ENCODE measurements around the gene BAG1. TPM values are rescaled to one million over a fixed set of nuclear protein-coding genes. Genes with fewer than 3 reads are reported as not detected.

BAG1 gene
- total RNA-seq, 3 donors from 2014 or later (not counting 1 experiment from before 2014, with no cell fraction given) = 83.4 to 102 (median 93.4) TPM

- Histone ChIP-seq H3K9me3 (ENCODE audit: control insufficient read depth, insufficient read depth, low read length) (no peaks in the 10 kb centered on the region), H3K36me3 (ENCODE audit: control insufficient read depth, insufficient read depth, low read length) (no peaks in the 10 kb centered on the region), H3K27me3 (ENCODE audit: control insufficient read depth, insufficient read depth, low read length) (no peaks in the 10 kb centered on the region), H3K27ac (ENCODE audit: low read length) (no peak overlapping the region), H3K4me3 (ENCODE audit: low read length) (no peak overlapping the region), H3K4me1 (ENCODE audit: control insufficient read depth, insufficient read depth, low read length) (peaks cover 4% of the 10 kb centered on the region)
- Mint-ChIP-seq H3K4me3 (no peak overlapping the region), H3K27ac (no peak overlapping the region), H3K9me3 (no peaks in the 10 kb centered on the region), H3K36me3 (no peaks in the 10 kb centered on the region), H3K27me3 (ENCODE audit: low read depth in 2 of 2) (peaks cover 4 to 6% of the 10 kb centered on the region in 2 donors), H3K4me1 (peaks cover 9 to 10% of the 10 kb centered on the region in 2 donors)
- no peak for DNase-seq
- WGBS (ENCODE audit: insufficient coverage) = 73% methylated on average over 4 of the region's 4 CpGs
- intact Hi-C loops (cut with micrococcal nuclease) = loop anchor here (5.0 kb wide), 1 partner anchor 46 kb away; no protein-coding TSS in a partner anchor
- no peak for ATAC-seq
- TF ChIP-seq CTCF (IDR thresholded peaks at IDR 0.05) = no peak
Measured at GRCh38 chr9:33228606-33229005, 35.9 kb downstream of the BAG1 start.

GRCh38 chr9:33227741-33228140 lies 36.8 kb downstream of the BAG1 start:
- DNase-seq (no peak), ATAC-seq (no peak)
- no peaks in the 10 kb centered on the region for H3K27me3 ChIP-seq (ENCODE audit: control insufficient read depth, insufficient read depth, low read length)
- no peak overlapping the region for H3K4me3 ChIP-seq (ENCODE audit: low read length)
- TF ChIP-seq CTCF (IDR thresholded peaks at IDR 0.05) = no peak
- peaks cover 0 to 6% of the 10 kb centered on the region in 2 donors for H3K27me3 Mint-ChIP-seq (ENCODE audit: low read depth in 2 of 2)
- peaks cover 4% of the 10 kb centered on the region for H3K4me1 ChIP-seq (ENCODE audit: control insufficient read depth, insufficient read depth, low read length)
- H3K9me3 Mint-ChIP-seq = no peaks in the 10 kb centered on the region
- 83% methylated on average over 8 of the region's 8 CpGs for WGBS (ENCODE audit: insufficient coverage)
- no peak overlapping the region for H3K4me3 Mint-ChIP-seq
- H3K36me3 Mint-ChIP-seq = no peaks in the 10 kb centered on the region
- H3K4me1 Mint-ChIP-seq = peaks cover 9 to 10% of the 10 kb centered on the region in 2 donors
- intact Hi-C loops (cut with micrococcal nuclease) = loop anchor here (5.0 kb wide), 1 partner anchor 45 kb away; no protein-coding TSS in a partner anchor
- no peaks in the 10 kb centered on the region for H3K36me3 ChIP-seq (ENCODE audit: control insufficient read depth, insufficient read depth, low read length)
- no peak overlapping the region for H3K27ac Mint-ChIP-seq
- H3K9me3 ChIP-seq (ENCODE audit: control insufficient read depth, insufficient read depth, low read length) = no peaks in the 10 kb centered on the region
- peak overlapping the region; percentile 37 for H3K27ac ChIP-seq (ENCODE audit: low read length)

GRCh38 chr9:33227008-33227398 lies 37.5 kb downstream of the BAG1 start:
- H3K4me3 ChIP-seq (ENCODE audit: low read length) = no peak overlapping the region
- peak overlapping the region; percentile 37 for H3K27ac ChIP-seq (ENCODE audit: low read length)
- H3K36me3 ChIP-seq (ENCODE audit: control insufficient read depth, insufficient read depth, low read length) = no peaks in the 10 kb centered on the region
- WGBS (ENCODE audit: insufficient coverage) = 52% methylated on average over 9 of the region's 10 CpGs
- intact Hi-C loops (cut with micrococcal nuclease) = loop anchor here (5.0 kb wide), 1 partner anchor 45 kb away; no protein-coding TSS in a partner anchor
- ATAC-seq = peak in 1 of 3 donors; percentile 48
- no peaks in the 10 kb centered on the region for H3K27me3 ChIP-seq (ENCODE audit: control insufficient read depth, insufficient read depth, low read length)
- no peak overlapping the region for H3K27ac Mint-ChIP-seq
- TF ChIP-seq CTCF (IDR thresholded peaks at IDR 0.05) = no peak
- DNase-seq = no peak
- H3K27me3 Mint-ChIP-seq (ENCODE audit: low read depth in 2 of 2) = peaks cover 0 to 6% of the 10 kb centered on the region in 2 donors
- peaks cover 9 to 10% of the 10 kb centered on the region in 2 donors for H3K4me1 Mint-ChIP-seq
- H3K4me1 ChIP-seq (ENCODE audit: control insufficient read depth, insufficient read depth, low read length) = peaks cover 5% of the 10 kb centered on the region
- H3K4me3 Mint-ChIP-seq = no peak overlapping the region
- no peaks in the 10 kb centered on the region for H3K36me3 Mint-ChIP-seq
- no peaks in the 10 kb centered on the region for H3K9me3 ChIP-seq (ENCODE audit: control insufficient read depth, insufficient read depth, low read length)
- no peaks in the 10 kb centered on the region for H3K9me3 Mint-ChIP-seq
